Non-pigmented ciliary epithelial cell (primary cell): ENCODE results near the gene TBL1X.
"Not testable (repeated sequence)": the region's sequence is repeated elsewhere in the genome, so short reads cannot be mapped to it uniquely, and the experiment has no call there.

ENCODE experiments used
- DNase-seq: peaks from one replicate; pipeline ENCODE4 v3.0.0-alpha.2; 2010; ENCODE audit warnings: low read depth

TBL1X gene

DNA sequence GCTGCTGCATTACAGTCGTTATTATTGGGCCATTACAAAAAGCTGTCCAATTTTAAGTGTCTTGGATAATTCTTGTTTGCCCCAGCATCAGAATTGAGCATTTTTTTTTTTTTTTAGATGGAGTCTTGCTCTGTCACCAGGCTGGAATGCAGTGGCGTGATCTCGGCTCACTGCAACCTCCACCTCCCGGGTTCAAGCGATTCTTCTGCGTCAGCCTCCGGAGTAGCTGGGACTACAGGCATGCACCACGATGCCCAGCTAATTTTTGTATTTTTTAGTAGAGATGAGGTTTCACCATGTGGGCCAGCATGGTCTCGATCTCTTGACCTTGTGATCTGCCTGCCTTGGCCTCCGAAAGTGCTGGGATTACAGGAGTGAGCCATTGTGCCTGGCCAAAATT lies 71.3 kb downstream of the TBL1X start:
- not testable (repeated sequence) for DNase-seq

DNA sequence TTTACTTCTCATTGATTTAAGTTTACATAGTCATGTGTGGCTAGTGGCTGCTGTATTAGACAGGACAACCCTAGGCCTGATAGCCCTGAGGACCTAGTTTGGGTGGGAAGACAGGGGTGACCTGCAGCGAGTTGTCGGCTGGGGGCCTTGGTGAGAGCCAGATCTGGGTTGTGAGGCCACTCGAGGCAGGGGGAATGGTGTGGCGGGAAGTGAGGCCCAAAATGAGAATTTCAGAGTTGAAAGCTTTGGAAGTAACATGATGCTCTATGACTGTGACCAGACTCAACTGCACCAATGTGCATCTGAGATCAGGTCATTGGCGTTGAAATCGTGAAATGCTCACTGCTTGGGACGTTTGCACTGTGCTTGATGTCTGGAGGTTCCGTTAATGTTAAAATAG lies 72.9 kb downstream of the TBL1X start:
- no peak for DNase-seq

- DNase-seq = no peak
These were observed 73.7 kb downstream of the TBL1X start for GRCh38 chrX:9538544-9539045.

DNA sequence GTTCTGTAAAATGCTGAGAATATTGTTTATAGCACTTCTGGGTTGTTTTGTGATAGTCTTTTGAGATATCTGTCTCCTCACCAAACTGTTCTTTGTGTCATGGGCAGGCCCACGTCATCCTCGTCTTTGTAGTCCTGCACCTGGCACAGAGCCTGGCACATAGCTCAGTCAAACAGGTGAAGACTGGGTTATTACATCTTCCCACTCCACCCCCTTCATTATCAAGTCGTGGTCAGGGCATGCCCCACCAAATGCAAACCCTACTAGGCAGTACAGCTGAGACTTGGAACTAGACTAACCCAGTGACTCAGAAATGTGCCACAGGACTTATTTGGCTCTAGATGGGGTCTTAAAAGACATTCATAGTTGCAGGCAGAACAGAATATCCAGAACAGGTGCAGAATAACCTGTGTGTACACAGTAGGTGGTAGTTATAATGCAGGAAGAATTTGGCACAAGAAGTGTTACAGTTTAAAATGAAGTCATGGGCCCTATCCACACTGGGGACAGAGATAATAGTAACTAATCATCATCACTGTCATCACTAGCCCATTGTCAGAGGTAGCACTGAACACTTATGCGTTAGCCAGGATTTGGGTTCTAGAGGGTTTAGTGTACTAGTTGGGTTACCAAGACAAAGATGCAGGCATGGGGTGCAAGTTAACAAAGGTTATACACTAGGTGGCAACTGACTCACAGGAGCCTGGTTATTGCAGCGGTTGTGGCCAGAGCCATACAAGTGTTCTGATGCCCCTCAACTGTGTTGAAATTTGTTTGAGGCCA lies 74.9 kb downstream of the TBL1X start:
- no peak for DNase-seq

DNA sequence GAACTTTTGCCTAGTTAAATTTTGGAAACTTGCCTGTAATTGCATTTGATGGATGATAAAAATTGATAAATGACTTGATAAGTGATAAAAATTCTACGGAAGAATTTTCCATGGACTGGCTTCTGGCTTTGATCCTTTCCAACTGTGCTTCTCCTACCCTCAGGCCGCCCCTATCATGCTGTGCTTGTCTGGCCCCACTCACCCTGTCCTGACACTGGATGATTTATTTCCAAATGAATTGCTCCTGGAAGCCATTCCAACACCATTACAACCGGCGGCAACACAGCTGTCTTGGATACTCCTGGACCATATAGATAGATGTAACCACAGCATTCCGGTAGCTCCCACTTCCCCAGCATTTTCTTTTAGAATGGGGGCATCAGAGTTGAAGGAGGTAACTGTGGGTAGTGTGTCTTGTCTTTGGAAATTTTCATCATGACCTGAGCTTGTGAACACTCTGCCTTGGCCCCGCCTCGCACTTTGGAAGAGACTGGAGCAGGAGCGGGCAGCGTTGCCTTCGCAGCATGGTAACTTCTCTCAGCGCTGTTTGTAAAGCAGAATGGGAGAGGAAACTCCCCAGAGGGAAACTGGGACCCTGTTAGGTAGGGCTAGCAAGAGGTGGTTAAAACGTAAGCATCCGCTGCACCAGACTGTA lies 77.4 kb downstream of the TBL1X start:
- DNase-seq = no peak

GRCh38 chrX:9542761-9543111 lies 77.9 kb downstream of the TBL1X start:
- no peak for DNase-seq

- DNase-seq = no peak
These were observed 90.5 kb downstream of the TBL1X start for GRCh38 chrX:9555354-9555753.

DNA sequence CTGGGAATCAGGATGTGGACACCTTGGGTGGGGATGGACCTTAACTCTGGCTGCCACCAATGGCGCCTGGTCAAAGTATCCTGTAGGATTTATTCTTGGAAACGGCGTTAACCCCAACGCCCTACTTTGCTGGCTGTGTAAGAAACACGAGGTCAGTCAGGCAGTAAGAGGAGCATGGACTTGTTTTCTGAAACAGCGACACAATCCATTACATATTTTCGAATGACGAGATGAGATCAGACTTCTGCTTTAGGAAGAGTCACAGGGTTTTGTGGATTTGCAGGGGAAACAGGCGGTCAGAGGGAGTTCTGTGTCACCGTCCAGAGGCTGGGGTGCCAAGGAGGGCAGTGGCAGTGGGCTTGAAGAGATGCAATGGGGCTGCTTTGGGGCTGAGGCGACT lies 92.2 kb downstream of the TBL1X start:
- no peak for DNase-seq

DNA sequence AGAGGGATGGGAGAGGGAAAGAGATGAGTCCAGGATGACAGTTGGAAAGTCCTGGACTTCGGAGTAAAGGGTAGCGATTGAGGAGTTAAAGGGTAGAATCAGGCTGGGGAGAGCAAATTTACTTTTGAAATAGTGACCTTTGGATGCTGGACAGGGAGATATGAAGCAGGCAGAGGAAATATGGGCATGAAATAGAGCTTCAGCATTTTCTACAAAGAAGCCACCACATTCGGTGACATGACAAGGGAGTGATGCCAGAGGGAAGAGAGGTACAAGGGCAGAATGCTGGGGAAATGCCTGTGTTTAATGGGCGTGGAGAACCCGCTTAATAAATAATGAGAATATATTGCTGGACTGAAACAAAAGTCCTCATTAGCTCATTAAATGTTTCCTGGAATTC lies 92.7 kb downstream of the TBL1X start:
- DNase-seq = no peak

GRCh38 chrX:9558615-9559014 lies 93.8 kb downstream of the TBL1X start:
- DNase-seq = no peak

- no peak for DNase-seq
These were observed 95.4 kb downstream of the TBL1X start for GRCh38 chrX:9560219-9560618.

- DNase-seq = no peak
These were observed 96.3 kb downstream of the TBL1X start for GRCh38 chrX:9561199-9561598.

GRCh38 chrX:9562851-9563250 lies 98.0 kb downstream of the TBL1X start:
- DNase-seq = peak; percentile 80

DNA sequence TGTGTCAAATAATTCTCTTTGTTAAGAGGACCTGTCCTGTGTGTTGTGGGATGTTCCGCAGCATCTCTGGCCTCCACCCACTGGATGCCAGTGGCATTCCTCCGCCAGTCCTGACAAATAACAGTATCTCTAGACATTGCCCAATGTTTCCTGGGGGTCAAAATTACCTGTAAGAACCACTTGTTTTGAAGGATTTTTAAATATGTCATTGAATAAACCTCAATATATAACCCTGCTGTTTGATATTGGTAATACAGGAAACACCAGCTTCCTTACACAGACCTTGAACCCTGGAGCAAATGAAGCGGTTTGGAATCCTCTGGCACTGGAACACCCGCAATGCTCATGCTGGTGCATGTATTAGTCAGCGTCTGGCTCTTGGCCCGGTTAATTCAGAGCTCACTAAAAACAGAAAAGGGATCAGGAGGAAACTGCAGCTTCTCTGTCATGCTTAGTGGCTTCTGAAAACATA lies 101.3 kb downstream of the TBL1X start:
- peak; percentile 55 for DNase-seq

- DNase-seq = no peak
These were observed 105.0 kb downstream of the TBL1X start for GRCh38 chrX:9569876-9570301.

DNA sequence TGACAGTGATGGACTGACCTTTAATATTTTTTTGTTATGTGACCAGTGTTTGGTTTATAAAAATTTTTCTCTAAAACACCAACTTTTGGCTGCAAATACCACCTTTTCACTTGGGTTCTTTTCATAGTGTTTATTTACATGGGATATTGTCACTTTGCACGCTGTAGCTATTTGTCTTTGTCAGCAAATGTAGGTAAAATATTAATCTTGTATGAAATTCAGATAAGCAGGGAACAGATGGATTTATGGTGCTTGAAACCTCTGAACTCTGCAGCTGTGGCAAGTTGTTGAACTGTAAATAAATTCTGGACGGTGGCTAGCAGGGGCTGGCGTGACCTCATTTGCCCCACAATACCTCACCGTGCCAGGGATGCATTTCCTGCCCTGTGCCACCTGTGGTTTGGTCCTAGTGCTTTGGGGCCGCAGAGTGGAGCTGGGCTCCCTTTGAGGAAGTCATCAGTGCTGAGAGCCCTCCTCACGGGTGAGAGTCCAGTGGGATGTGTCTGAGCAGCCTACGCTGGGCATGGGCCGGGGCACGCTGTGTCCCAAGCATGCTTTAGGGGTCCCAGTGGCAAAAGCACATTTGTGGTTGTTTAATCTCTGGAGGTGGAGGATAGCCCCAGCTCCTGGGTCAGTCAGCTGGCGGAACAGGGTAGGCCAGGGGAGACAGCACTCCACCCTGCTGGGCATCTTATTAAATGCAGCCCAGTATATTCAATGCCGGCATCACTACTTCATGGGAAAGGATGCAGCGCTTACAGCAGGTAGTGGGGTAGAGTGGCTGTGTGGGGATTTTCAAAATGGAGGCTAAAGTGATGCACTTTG lies 108.6 kb downstream of the TBL1X start:
- no peak for DNase-seq

- DNase-seq = no peak
These were observed 111.2 kb downstream of the TBL1X start for GRCh38 chrX:9576059-9576458.

- no peak for DNase-seq
These were observed 112.7 kb downstream of the TBL1X start for GRCh38 chrX:9577555-9577954.

DNA sequence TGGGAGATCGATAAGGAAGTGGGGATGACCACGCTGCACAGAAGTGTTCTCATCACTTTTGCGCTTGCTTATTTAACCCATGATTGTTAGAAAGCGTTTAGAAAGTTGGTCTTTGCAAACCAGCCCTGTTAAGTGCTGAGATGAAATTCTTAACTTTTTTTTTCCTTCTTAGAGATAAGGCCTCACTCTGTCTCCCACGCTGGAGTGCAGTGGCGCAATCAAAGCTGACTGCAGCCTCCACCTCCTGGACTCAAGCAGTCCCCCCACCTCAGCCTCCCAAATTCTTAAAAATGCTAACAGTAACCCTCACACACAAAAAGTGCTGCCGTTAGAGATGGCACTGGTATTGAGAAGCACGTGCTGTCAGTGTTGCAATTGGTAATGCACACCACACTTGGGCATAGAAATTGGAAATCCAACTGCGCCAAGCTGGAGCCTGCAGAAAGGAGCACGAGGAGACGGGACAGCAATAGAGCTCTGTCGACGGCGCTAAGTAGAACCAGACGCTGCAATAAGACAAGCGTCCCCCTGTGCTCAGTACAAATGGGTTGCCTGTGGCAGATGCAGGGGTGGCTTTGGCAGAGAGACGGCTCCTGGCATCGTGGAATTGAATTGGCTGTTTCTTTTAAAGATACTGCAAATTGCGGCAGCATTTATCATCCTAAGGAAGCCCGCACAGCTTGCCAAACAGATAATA lies 113.4 kb downstream of the TBL1X start:
- DNase-seq = no peak

DNA sequence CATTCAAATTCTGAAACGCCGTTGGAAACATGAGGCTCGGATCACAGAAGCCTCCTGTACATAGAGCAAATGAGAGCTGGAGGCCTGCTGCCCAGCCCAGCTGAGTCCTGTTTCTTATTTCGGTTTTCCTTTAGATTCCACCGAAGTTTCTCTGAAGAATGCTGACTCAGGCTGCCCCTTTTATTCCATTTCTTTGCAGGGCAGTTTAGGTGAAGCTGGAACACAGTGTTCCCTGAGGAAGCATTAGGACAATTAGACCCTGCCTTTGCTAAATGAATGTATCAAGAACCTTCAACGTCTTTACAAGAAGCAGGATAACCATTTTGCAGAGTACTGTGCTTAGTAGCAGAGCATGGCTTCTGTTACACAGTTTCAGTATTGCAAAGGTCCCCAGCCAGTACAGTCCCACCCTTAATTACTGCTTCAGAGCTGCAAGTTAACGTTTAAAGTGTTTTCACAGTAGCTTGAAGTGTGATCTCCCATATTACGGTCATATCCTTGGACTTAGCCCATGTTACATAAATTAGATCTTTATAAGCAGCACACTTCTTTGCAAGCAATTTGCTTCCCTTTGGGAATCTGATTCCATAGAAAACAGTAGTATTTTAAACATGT lies 117.0 kb downstream of the TBL1X start:
- no peak for DNase-seq

DNA sequence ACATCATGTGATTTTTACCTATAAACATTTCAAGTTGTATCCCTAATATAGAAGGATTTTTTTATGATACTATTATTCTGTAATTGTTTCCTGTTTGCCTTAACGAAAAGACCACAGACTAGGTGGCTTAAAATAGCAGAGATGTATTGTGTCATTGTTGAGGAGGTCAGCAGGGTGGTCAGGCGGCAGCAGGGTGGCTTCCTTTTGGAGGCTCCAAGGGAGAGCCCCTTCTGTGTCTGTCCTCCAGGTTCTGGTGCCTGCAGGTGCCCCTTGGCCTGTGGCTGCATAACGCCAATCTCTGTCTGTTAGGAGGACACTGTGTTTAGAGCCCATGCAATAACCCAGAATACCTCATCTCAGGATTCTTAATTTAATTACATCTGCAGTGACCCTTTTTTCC lies 118.1 kb downstream of the TBL1X start:
- DNase-seq = no peak

DNA sequence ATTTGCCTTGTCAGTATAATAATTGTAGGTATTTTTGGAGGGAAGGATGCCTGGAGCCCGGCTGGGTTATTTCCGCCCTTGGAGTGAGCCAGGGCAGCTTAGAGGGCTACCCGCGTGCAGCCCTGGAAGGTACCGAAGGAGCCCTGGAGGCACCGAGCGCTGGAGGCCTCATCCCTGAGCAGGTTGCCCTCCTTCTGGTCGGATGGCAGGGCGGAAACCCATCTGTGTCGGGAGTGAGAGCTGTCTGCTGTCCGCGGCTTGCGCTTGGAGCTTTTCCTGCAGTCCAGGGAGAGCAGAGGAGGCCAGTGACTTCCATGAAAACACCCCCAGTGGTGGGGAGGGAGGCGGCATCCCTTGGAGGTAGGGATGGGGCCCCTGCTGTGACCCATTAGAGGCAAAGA lies 122.1 kb downstream of the TBL1X start:
- no peak for DNase-seq
